Measurements from ENCODE around the gene ADM5. TPM values are rescaled to one million over a fixed set of nuclear protein-coding genes. Genes with fewer than 3 reads are reported as not detected.

Gene ADM5, protein sequence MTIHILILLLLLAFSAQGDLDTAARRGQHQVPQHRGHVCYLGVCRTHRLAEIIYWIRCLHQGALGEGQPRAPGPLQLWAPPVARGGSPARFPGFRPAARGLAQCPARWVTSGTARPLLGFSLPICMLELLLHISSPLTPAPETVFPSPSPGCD
- 0.22 and 0.52 TPM in 2 replicates for total RNA-seq

GRCh38 chr19:49689133-49690078, at the start of gene ADM5:
ADM5 (plus strand) TSS chr19:49689594; CDS start chr19:49689838, 244 bp downstream.

DNA sequence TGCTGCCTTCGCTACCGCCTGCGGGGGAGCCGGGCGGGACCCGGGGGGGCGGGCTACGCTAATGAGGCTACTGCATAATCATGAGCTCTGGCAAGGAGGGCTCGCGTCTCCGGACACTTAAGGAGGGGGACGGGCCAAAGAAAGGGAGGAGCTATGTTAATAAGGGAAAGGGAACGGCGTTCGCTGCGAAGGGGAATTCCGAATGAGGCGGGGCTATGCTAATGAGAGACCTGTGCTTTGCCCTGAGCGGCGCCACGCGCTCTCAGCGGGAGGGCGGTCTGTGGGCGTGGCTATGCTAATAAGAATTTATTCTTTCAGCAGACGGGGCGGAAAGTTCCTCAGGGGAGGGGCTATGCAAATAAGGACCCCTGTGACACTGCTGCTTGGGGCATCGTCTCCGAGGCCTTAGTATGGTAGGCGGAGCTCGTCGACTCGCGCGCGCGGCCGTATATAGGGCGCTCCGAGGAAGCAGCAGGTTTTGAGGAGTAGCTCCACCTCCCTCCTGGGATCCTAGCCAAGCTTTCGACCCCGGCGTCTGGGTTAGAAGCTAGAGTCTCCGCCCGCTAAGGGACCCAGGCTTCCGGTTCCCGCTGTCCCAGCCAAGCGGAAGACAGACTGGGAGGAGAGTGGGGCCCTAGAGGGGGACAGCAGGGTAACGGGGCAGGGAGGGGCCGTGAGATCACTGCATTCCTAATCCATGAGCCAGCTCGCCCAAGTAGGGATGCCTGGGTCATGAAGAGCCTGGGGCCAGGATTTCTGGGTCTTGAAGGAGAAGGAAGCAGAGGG, 49.1 kb upstream of the ADM5 start, which contains the start of gene RRAS:
Gene RRAS (minus strand): TSS at position 31 of the 786 bp plus-strand sequence. CDS start 45 bp downstream, outside the sequence.

DNA sequence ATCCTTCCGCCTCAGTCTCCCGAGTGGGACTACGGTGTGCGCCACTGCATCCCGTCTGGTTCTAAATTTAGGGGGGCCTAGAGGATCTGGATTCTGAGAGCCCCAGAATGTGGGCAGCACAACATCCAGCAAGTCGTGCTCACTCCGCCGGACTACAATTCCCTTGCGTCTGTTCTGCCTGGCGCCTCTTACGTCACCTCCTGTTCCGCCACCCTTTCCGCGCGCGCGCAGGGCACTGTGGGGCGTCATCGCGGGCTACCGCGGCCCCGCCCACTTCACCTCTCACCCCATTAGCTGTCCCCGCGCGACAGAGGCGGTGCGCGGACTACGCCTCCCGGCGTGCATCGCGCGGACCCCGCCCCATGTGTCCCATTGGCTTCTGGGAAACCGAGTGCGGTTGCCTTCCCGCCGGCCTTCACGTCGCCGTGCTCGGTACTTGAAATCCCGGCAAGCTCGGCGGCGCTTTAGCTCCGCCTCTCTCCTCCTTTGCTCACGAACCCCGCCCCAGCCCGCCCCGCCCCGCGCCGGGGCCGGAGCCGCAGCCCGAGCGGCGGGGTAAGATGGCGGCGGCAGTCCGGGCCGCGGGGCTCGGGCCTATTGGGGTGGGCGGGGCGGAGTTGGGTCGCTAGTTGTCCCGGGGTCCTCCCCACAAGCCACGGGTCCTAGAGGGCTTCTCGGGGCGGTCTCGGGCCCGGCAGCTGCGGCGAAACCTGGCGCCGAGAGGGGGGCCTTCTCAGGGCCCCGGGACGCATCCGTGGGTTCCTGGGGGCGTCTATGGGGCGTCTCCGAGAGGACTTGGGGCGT, 47.5 kb upstream of the ADM5 start, which contains the start of gene SCAF1:
Gene SCAF1 (plus strand): TSS at position 522 of the 804 bp plus-strand sequence. CDS start 2,818 bp downstream, outside the sequence.

GRCh38 chr19:49665351-49666119, 23.9 kb upstream of the ADM5 start, which contains the start of the genes BCL2L12 and IRF3:
BCL2L12 (plus strand) TSS chr19:49665933; CDS start chr19:49666693, 760 bp downstream.
IRF3 (minus strand) TSS chr19:49665857; CDS start chr19:49664838, 1,019 bp downstream.

DNA sequence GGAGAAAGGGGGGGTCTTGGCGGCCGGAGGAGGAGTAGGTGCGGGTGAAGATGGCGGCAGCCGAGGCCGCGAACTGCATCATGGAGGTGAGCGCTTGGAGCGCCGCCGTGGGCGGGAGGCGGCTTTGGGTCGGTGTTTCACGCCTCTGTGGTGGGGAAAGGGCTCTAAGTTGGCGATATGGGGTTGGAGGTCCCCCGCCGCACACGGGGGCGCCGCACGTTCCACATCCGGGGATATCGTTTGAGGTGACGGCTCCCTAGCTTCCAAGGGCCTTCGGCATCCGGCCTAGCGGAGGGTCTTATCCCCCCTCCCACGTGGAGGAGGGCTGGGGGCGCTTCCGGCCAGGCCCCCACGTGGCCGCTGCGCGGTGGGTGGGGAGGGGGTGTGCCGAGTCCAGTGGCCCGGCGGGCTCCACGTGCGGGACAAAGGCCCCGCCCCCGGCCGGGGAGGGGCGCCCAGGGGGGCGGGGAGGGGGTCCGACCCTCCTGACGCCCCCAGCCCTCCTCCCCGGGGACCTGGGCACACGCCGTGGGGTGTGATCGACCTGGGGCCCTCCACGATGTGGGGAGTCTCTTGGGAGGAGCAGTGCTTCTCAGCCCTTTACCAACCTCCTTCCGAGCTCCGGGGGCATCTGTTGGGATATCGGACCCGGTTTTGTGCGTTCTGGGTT, 12.0 kb upstream of the ADM5 start, which contains the start of gene PRMT1:
Gene PRMT1 (plus strand): TSS at position 41 of the 670 bp plus-strand sequence. CDS start 10 bp downstream, at position 51.

GRCh38 chr19:49690656-49691242, 1.4 kb downstream of the ADM5 start, which contains the start of gene CPT1C:
CPT1C (plus strand) TSS chr19:49691116; CDS start chr19:49692253, 1,137 bp downstream.

Other genes starting within 250 kb of the ADM5 start
- 0.22 and 0.26 TPM in 2 replicates for gene SLC17A7, start 248.1 kb upstream of the ADM5 start, total RNA-seq
- 141 and 154 TPM in 2 replicates for gene PIH1D1, start 237.8 kb upstream of the ADM5 start, total RNA-seq
- gene ALDH16A1, start 236.4 kb upstream of the ADM5 start, total RNA-seq: 54.6 and 58.0 TPM in 2 replicates
- 0.60 and 1.4 TPM in 2 replicates for gene FLT3LG, start 215.4 kb upstream of the ADM5 start, total RNA-seq
- gene RPL13A, start 202.0 kb upstream of the ADM5 start, total RNA-seq: 4,546 and 5,479 TPM in 2 replicates
- gene RPS11, start 193.2 kb upstream of the ADM5 start, total RNA-seq: 2,954 and 3,854 TPM in 2 replicates
- gene FCGRT, start 176.9 kb upstream of the ADM5 start, total RNA-seq: 152 and 195 TPM in 2 replicates
- 3.7 and 7.8 TPM in 2 replicates for gene RCN3, start 161.6 kb upstream of the ADM5 start, total RNA-seq
- 83.2 and 95.1 TPM in 2 replicates for gene NOSIP, start 109.0 kb upstream of the ADM5 start, total RNA-seq
- 9.0 and 12.1 TPM in 2 replicates for gene PRRG2, start 108.3 kb upstream of the ADM5 start, total RNA-seq
- 1.0 and 1.6 TPM in 2 replicates for gene PRR12, start 98.4 kb upstream of the ADM5 start, total RNA-seq
- 13.0 and 20.7 TPM in 2 replicates for gene RRAS, start 49.5 kb upstream of the ADM5 start, total RNA-seq
- 4.3 and 4.9 TPM in 2 replicates for gene SCAF1, start 47.4 kb upstream of the ADM5 start, total RNA-seq
- gene IRF3, start 23.7 kb upstream of the ADM5 start, total RNA-seq: 28.6 and 36.0 TPM in 2 replicates
- 2.6 and 3.4 TPM in 2 replicates for gene BCL2L12, start 23.7 kb upstream of the ADM5 start, total RNA-seq
- gene PRMT1, start 12.3 kb upstream of the ADM5 start, total RNA-seq: 308 and 326 TPM in 2 replicates
- gene CPT1C, start 1.5 kb downstream of the ADM5 start, total RNA-seq: 11.8 and 12.5 TPM in 2 replicates
- gene TSKS, start 73.7 kb downstream of the ADM5 start, total RNA-seq: under 0.01 TPM in 2 replicates
- gene AP2A1, start 77.4 kb downstream of the ADM5 start, total RNA-seq: 41.2 and 50.7 TPM in 2 replicates
- gene FUZ, start 123.7 kb downstream of the ADM5 start, total RNA-seq: 12.2 and 14.2 TPM in 2 replicates
- gene MED25, start 128.7 kb downstream of the ADM5 start, total RNA-seq: 11.1 and 12.6 TPM in 2 replicates
- gene PTOV1, start 161.6 kb downstream of the ADM5 start, total RNA-seq: 43.1 and 44.1 TPM in 2 replicates
- gene PNKP, start 178.0 kb downstream of the ADM5 start, total RNA-seq: 30.9 and 31.3 TPM in 2 replicates
- 5.9 and 6.8 TPM in 2 replicates for gene AKT1S1, start 187.8 kb downstream of the ADM5 start, total RNA-seq
- 5.2 and 7.2 TPM in 2 replicates for gene TBC1D17, start 188.1 kb downstream of the ADM5 start, total RNA-seq
- 0.52 and 1.6 TPM in 2 replicates for gene IL4I1, start 207.3 kb downstream of the ADM5 start, total RNA-seq
- gene ATF5, start 239.6 kb downstream of the ADM5 start, total RNA-seq: 2.6 and 3.5 TPM in 2 replicates
- gene NUP62, start 239.9 kb downstream of the ADM5 start, total RNA-seq: 16.6 and 17.8 TPM in 2 replicates